ENCODE data around the gene HEXIM2. TPM values are rescaled to one million over a fixed set of nuclear protein-coding genes. Genes with fewer than 3 reads are reported as not detected.

HEXIM2 gene
- total and polyA plus RNA-seq, 2 of the 13 experiments (the other 11 are each of a cell fraction or from before 2014, with no cell fraction given), result 27.1 to 32.4 TPM

DNA sequence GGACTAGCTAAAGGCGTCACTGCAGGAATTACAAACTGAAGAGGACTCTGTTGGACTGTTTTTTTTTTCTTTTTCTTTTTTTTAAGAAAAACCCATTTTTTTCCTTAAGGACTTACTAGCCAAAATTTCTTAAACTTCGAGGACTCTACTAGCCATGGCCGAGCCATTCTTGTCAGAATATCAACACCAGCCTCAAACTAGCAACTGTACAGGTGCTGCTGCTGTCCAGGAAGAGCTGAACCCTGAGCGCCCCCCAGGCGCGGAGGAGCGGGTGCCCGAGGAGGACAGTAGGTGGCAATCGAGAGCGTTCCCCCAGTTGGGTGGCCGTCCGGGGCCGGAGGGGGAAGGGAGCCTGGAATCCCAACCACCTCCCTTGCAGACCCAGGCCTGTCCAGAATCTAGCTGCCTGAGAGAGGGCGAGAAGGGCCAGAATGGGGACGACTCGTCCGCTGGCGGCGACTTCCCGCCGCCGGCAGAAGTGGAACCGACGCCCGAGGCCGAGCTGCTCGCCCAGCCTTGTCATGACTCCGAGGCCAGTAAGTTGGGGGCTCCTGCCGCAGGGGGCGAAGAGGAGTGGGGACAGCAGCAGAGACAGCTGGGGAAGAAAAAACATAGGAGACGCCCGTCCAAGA lies 12.5 kb upstream of the HEXIM2 start (continued):
- TF ChIP-seq CAMTA2 (CRISPR knock-in tag; IDR thresholded peaks at IDR 0.05; ENCODE audit: borderline replicate concordance) (peak; percentile 80; the same call in 1 of the 2 replicates), ZBTB7A (CRISPR knock-in tag; IDR thresholded peaks at IDR 0.05) (peak; percentile 46; the same call in 1 of the 2 replicates), ZNF276 (CRISPR knock-in tag; IDR thresholded peaks at IDR 0.05; ENCODE audit: low read depth) (no peak; the same call in 1 of the 2 replicates), ZNF644 (CRISPR knock-in tag; IDR thresholded peaks at IDR 0.05; ENCODE audit: low read depth) (no peak), KLF16 (CRISPR knock-in tag; IDR thresholded peaks at IDR 0.05) (peak in 1 of 2 experiments; percentile 67; a peak in 2 of 4 replicates), ZNF329 (CRISPR knock-in tag; IDR thresholded peaks at IDR 0.05; ENCODE audit: low read depth) (no peak), SALL2 (CRISPR knock-in tag; IDR thresholded peaks at IDR 0.05) (peak; percentile 71; the same call in 1 of the 2 replicates), ZSCAN5A (CRISPR knock-in tag; IDR thresholded peaks at IDR 0.05; ENCODE audit: borderline replicate concordance) (0 out of 2 replicates have a peak, but pooled peaks have one; percentile 22), ZMYM2 (CRISPR knock-in tag; IDR thresholded peaks at IDR 0.05) (0 out of 2 replicates have a peak, but pooled peaks have one; percentile 77), DDIT3 (CRISPR knock-in tag; IDR thresholded peaks at IDR 0.05) (no peak), ZUFSP (CRISPR knock-in tag; IDR thresholded peaks at IDR 0.05; ENCODE audit: borderline replicate concordance) (no peak), ZNF12 (CRISPR knock-in tag; IDR thresholded peaks at IDR 0.05) (0 out of 2 replicates have a peak, but pooled peaks have one; percentile 17), NFRKB (IDR thresholded peaks at IDR 0.05) (no peak), ZEB1 (IDR thresholded peaks at IDR 0.05; ENCODE audit: insufficient replicate concordance, low read depth) (no peak), DBP (CRISPR knock-in tag; IDR thresholded peaks at IDR 0.05; ENCODE audit: not compliant biosample characterization) (peak; percentile 80), NFATC3 (CRISPR knock-in tag; IDR thresholded peaks at IDR 0.05) (0 out of 2 replicates have a peak, but pooled peaks have one; percentile 19), JDP2 (CRISPR knock-in tag; IDR thresholded peaks at IDR 0.05; ENCODE audit: borderline replicate concordance) (no peak), RBM22 (optimal IDR thresholded peaks at IDR 0.05; ENCODE audit: low read length) (no peak), HNRNPLL (IDR thresholded peaks at IDR 0.05; ENCODE audit: low read depth, low read length, poor library complexity, severe bottlenecking) (no peak), CBX5 (CRISPR knock-in tag; IDR thresholded peaks at IDR 0.05; ENCODE audit: borderline replicate concordance) (peak; percentile 90), FOXC1 (CRISPR knock-in tag; IDR thresholded peaks at IDR 0.05; ENCODE audit: borderline replicate concordance) (no peak)
- TF ChIP-seq, protein P1, sequence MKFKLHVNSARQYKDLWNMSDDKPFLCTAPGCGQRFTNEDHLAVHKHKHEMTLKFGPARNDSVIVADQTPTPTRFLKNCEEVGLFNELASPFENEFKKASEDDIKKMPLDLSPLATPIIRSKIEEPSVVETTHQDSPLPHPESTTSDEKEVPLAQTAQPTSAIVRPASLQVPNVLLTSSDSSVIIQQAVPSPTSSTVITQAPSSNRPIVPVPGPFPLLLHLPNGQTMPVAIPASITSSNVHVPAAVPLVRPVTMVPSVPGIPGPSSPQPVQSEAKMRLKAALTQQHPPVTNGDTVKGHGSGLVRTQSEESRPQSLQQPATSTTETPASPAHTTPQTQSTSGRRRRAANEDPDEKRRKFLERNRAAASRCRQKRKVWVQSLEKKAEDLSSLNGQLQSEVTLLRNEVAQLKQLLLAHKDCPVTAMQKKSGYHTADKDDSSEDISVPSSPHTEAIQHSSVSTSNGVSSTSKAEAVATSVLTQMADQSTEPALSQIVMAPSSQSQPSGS (CRISPR knock-in tag; IDR thresholded peaks at IDR 0.05), result peak; percentile 53
